D721Med (cell line): ENCODE results near the gene LRRC28.

ENCODE experiments used
- DNase-seq: peaks from one replicate; pipeline ENCODE4 v3.0.0; 2011; ENCODE audit warnings: low spot score; ENCODE audit not compliant: insufficient read length
- FAIRE-seq: peaks from 2 replicates; lab custom pipeline; 2011; peaks lifted over from hg19 to GRCh38; lab: Jason Lieb, UNC
- TF ChIP-seq, protein P1 (sequence below): IDR thresholded peaks from 2 replicates; pipeline ENCODE4 v1.5.1; 2012; ENCODE audit warnings: mild to moderate bottlenecking, control low read depth; ENCODE audit not compliant: insufficient read depth; ENCODE audit errors: missing control alignments

Gene LRRC28

DNA sequence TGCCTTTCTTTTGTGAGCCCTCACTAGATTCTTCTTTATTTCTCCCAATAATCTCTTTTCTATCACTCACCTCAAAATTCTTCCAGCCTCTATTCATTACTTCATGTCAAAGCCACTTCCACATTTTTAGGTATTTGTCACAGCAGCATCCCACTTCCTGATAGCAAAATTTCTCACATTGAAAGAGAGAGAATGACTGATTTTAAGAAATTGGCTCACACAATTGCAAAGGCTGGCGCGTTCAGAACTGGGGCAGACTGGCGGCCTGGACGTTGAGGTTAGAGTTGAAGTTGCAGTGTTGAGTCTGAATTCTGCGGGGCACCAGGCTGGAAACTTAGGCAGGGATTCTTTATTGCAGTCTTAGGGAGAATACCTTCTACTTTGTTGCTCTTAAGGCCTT lies 117.9 kb downstream of the LRRC28 start:
- TF ChIP-seq, protein P1, sequence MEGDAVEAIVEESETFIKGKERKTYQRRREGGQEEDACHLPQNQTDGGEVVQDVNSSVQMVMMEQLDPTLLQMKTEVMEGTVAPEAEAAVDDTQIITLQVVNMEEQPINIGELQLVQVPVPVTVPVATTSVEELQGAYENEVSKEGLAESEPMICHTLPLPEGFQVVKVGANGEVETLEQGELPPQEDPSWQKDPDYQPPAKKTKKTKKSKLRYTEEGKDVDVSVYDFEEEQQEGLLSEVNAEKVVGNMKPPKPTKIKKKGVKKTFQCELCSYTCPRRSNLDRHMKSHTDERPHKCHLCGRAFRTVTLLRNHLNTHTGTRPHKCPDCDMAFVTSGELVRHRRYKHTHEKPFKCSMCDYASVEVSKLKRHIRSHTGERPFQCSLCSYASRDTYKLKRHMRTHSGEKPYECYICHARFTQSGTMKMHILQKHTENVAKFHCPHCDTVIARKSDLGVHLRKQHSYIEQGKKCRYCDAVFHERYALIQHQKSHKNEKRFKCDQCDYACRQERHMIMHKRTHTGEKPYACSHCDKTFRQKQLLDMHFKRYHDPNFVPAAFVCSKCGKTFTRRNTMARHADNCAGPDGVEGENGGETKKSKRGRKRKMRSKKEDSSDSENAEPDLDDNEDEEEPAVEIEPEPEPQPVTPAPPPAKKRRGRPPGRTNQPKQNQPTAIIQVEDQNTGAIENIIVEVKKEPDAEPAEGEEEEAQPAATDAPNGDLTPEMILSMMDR, result no peak
- no peak for DNase-seq
- no peak for FAIRE-seq

DNA sequence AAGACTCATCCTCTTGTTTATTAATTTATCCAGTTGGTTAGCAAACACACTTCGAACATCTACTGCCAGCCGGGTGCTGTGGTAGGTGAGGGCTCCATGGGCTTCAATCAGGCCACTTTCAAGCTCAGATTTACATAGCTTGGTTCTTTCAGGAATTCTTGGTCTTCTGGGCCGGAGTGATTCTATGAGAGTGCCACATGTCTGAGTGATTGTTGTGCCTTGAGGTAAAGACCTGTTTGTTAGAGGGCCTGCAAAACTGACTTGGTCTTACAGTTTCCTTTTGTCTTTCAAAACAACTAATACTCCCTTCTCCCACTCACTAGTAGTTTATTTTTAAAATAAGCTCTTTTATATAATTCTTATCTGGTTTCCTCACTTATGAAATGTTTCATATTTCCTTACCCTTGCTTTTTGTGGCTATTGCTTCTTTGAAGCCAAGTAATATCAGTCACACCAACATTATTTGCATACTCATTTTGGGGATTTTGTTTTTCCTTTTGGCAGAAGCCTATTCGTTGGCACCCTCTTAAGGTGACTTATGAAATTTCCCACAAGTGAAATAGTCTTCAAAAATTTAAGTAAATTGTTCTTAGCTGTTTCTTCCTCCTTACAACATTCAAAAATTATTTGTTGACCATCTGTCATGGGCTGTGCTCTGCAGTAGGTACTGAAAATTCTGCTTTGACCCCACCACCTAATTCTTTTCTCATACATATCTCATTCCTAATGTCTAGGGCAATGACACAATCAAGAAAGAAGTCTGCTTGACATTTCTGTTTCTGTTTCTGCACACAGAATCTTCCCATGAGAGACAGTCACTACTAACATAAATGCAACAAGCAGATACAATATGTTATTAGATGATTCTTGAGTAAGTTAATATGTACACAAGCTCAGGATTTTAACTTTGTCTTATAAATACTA lies 120.2 kb downstream of the LRRC28 start:
- TF ChIP-seq, protein P1, result peak; percentile 14
- DNase-seq, result no peak
- FAIRE-seq, result no peak

DNA sequence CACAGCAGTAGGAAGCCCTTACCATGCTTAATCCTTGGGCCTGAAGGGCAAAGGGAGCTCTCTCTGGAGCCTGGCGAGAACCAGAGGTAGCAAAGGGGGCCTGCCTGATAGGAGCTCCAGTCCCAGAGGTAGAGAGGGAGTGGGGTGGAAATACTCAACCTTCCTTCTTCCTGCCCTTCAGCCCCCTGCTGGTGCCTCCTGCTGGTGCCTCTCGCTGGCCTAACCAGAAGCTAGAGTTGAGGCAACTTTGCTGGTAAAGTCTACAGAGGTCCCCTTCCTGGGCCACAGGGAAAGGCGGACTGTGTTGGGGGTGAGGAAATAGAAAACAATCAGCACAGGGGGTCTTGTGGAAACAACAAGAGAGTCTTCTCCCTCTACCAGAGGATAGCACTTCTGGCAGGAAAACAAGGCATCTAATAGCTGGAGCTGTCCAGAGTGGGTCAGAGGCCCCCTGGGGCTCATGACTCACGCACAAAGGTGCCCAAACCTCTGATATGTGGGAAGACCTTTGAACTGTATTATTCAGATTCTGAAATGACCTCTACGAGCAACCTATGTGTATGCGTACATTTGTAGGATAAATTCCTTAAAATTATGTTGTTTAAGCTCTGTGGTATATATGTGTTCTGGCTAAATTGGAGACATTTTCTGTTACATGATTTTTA lies 133.9 kb downstream of the LRRC28 start:
- FAIRE-seq, result no peak
- TF ChIP-seq, protein P1, result no peak

DNA sequence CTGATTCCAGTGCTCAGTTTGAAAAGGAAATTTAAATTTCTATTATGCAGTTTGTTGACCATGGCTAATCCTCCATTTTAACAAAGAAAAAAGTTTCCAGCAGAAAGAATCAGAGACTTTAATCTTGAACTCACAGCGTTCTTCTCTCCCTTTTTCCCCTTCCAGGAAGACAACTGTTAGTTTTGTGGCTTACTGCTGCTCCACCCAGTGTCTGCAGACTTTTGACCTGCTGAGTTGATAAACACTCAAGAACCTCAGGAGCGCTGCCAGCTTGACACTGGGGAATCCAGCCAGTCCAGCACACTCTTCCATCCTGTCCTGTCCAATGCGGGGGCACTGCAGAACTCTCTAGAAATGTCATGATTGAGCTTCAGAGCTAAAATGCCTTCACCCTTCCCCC lies 134.6 kb downstream of the LRRC28 start:
- DNase-seq (no peak), FAIRE-seq (no peak)
- TF ChIP-seq, protein P1, result no peak

More for the DNA sequence above, 133.9 kb downstream of the LRRC28 start:
- no peak for DNase-seq

DNA sequence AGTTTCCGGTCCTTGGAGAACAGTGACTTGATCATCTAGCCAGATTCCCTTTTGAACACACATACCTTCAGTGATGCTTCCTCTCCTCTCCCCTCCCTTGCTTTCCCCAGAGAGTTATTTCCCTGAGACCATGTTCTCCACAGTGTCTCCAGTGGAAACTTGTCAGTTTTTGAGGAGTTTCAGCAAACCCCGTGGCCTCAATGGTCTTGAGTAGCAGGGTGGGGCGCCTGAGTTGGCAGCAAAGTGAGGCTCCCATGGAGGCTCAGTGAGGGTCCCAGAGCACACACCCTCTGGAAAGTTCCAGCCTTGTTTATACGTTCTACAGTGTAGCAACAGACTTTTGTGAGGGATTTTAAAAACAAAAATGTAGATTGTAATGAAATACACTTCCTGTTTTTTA lies 135.1 kb downstream of the LRRC28 start:
- TF ChIP-seq, protein P1, result no peak
- DNase-seq (no peak), FAIRE-seq (no peak)

DNA sequence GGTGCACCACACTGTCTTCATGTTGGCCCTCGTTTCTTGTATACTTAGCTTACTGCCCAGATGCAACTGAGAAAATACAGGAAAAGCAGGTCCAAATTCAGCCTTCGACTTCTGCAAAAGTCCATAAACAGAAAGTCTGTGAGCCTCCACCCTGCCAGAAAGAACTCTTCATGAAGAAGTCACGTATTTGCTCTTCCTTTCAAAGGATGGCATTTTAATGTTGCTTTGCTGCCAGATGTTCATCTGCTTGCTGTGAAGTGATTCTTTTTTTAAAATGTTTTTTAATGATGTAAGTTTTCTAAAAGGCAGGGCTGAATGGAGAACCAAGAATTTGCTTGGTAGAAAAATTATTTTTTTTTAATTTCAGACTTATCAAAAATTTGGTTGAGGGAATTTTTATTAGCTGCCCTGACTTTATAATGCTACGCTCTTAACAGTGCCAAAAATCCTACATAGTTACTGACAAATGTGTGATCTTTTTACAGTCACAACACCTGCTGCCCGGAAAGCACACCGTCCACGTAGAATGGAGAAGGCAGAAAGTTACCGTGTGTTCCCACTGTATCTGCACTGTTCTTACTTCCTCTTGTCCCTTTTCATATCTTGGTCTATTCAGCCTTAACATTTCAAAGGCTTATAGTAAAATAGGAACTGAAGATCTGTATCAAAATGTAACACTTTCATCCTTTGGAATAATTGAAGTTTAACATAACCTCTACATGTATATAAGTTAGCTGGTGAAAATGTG lies 136.3 kb downstream of the LRRC28 start:
- FAIRE-seq, result no peak

More for the DNA sequence above, 136.3 kb downstream of the LRRC28 start:
- no peak for DNase-seq
- TF ChIP-seq, protein P1, result no peak
